K562 (cell line): ENCODE results near the gene PPOX. TPM values are rescaled to one million over a fixed set of nuclear protein-coding genes. Genes with fewer than 3 reads are reported as not detected.

Source experiments
- ATAC-seq: fragments of 200-7000 bp; cut with Tn5 transposase; 3 replicates; pipeline ENCODE4 v1.9.1; 2020; ENCODE audit warnings: moderate library complexity
- BruUV-seq: library from RNA; stranded (reverse); fragments of 400-500 nt; replicated peaks from 2 replicates; lab custom pipeline; 2021; lab: Mats Ljungman, UMichigan
- CTCF ChIA-PET: fragments of 300-600 bp; formaldehyde crosslinking; extraction: SDS; loops from one replicate; lab custom pipeline; 2021; ENCODE audit warnings: low intra/inter-chr PET ratio; lab: Yijun Ruan, JAX
- POLR2A ChIA-PET: fragments of 300-600, 350-650 bp; sonication (Branson Sonifier 250); formaldehyde crosslinking; extraction: SDS; loops from one replicate; lab custom pipeline; 2021; ENCODE audit warnings: antibody characterized with exemption, inconsistent platforms; lab: Yijun Ruan, JAX
- DNase-seq, 4 experiments: peaks; one replicate each; pipeline versions ENCODE4 v3.0.0 to v3.0.0-alpha.2; 2011 to 2018; ENCODE audit warnings: low spot score in 3 of 4, mixed read lengths in 3 of 4; ENCODE audit errors: extremely low read depth in 1 of 4
- FAIRE-seq: peaks from 2 replicates; lab custom pipeline; 2011; peaks lifted over from hg19 to GRCh38; lab: Jason Lieb, UNC
- H2AFZ ChIP-seq: 2 replicates; pipeline ENCODE4 v1.6.0; 2011; ENCODE audit warnings: low read depth, low read length, control low read depth, inconsistent platforms
- H3K27ac ChIP-seq: fragments of 200-600 bp; 3 replicates; pipeline ENCODE4 v1.8.0; 2011; ENCODE audit warnings: low read depth, mild to moderate bottlenecking, control low read depth, inconsistent platforms, low read length, moderate library complexity, mixed read lengths; ENCODE audit errors: extremely low read depth
- H3K27me3 ChIP-seq, 2 experiments: fragments of 300-600 bp in 1 of 2; 2 replicates in 1 of 2; 3 replicates in 1 of 2; pipeline versions ENCODE4 v1.6.0 to v1.8.0; 2011; ENCODE audit warnings: inconsistent platforms in 2 of 2, low read length in 2 of 2, mild to moderate bottlenecking in 1 of 2, mixed read lengths in 1 of 2, moderate library complexity in 1 of 2; ENCODE audit not compliant: control insufficient read depth in 2 of 2, insufficient read depth in 2 of 2
- H3K36me3 ChIP-seq: fragments of 300-600 bp; 3 replicates; pipeline ENCODE4 v1.8.0; 2011; ENCODE audit warnings: mild to moderate bottlenecking, low read length, inconsistent platforms; ENCODE audit not compliant: control insufficient read depth, insufficient read depth
- H3K4me1 ChIP-seq, 2 experiments: fragments of 200-600 bp in 1 of 2; replicated peaks in 1 of 2; 2 replicates in 1 of 2; 3 replicates in 1 of 2; pipeline versions ENCODE4 v1.5.1 to v1.8.0; 2011; ENCODE audit warnings: inconsistent platforms in 2 of 2, low read length in 2 of 2, mild to moderate bottlenecking in 1 of 2, mixed read lengths in 1 of 2, moderate library complexity in 1 of 2; ENCODE audit not compliant: control insufficient read depth in 2 of 2, insufficient read depth in 2 of 2
- H3K4me2 ChIP-seq: 2 replicates; pipeline ENCODE4 v1.6.1; 2011; ENCODE audit warnings: low read length, control low read depth, inconsistent platforms, mixed read lengths; ENCODE audit not compliant: insufficient read depth
- H3K4me3 ChIP-seq: fragments of 200-600 bp; sonication (generic), shearing (Covaris generic); 2 replicates; pipeline ENCODE4 v1.5.1; 2016; ENCODE audit warnings: control low read depth, inconsistent platforms
- H3K79me2 ChIP-seq: fragments of 200-600 bp; 3 replicates; pipeline ENCODE4 v1.8.0; 2011; ENCODE audit warnings: low read length, inconsistent platforms; ENCODE audit not compliant: control insufficient read depth, insufficient read depth
- H3K9ac ChIP-seq, 2 experiments: 2 replicates each; pipeline versions ENCODE4 v1.6.0 to v1.6.1; 2011; ENCODE audit warnings: low read depth in 2 of 2, low read length in 2 of 2, control low read depth in 1 of 2, inconsistent platforms in 1 of 2, mild to moderate bottlenecking in 1 of 2, mixed read lengths in 1 of 2; ENCODE audit not compliant: insufficient read depth in 1 of 2
- H3K9me1 ChIP-seq: one replicate; pipeline ENCODE4 v1.6.0; 2011; ENCODE audit warnings: inconsistent platforms, mild to moderate bottlenecking, low read length, moderate library complexity; ENCODE audit not compliant: control insufficient read depth, insufficient read depth
- H3K9me3 ChIP-seq: replicated peaks from 2 replicates; pipeline ENCODE4 v1.5.1; 2011; ENCODE audit warnings: low read depth, low read length, inconsistent platforms; ENCODE audit not compliant: control insufficient read depth, insufficient read depth
- H4K20me1 ChIP-seq: replicated peaks from 2 replicates; pipeline ENCODE4 v1.6.1; 2011; ENCODE audit warnings: low read length, inconsistent platforms, mixed read lengths; ENCODE audit not compliant: control insufficient read depth, insufficient read depth
- CC2D1A ChIP-seq: fragments of 450-650 bp; IDR thresholded peaks from 2 replicates; pipeline ENCODE4 v1.6.1; 2017; ENCODE audit warnings: mild to moderate bottlenecking
- ELF1 ChIP-seq: fragments of 200-800 bp; sonication (Bioruptor generic); IDR thresholded peaks from 2 replicates; pipeline ENCODE4 v1.6.1; 2016; ENCODE audit warnings: missing genetic modification characterization, missing compliant biosample characterization
- MAZ ChIP-seq, 2 experiments: fragments of 450-650 bp in 1 of 2; sonication (generic) in 1 of 2; formaldehyde crosslinking; IDR thresholded peaks in 1 of 2; conservative IDR thresholded peaks in 1 of 2; 2 replicates each; pipeline versions ENCODE4 v1.4.0 to v1.5.0; 2020; ENCODE audit warnings: mild to moderate bottlenecking in 1 of 2, missing genetic modification reagents in 1 of 2
- YY1 ChIP-seq, 3 experiments: IDR thresholded peaks; 2 replicates each; pipeline ENCODE4 v1.6.1; 2011; ENCODE audit warnings: low read length in 2 of 3, mild to moderate bottlenecking in 2 of 3, moderate library complexity in 2 of 3, borderline replicate concordance in 1 of 3, control low read depth in 1 of 3, low read depth in 1 of 3; ENCODE audit not compliant: insufficient read depth in 3 of 3, insufficient replicate concordance in 2 of 3, control insufficient read depth in 1 of 3, insufficient read length in 1 of 3; ENCODE audit errors: extremely low read depth in 1 of 3
- ZBTB11 ChIP-seq, 3 experiments: fragments of 200-800 bp in 1 of 3; fragments of 250-450 bp in 1 of 3; fragments of 450-650 bp in 1 of 3; sonication (Bioruptor Pico) in 1 of 3; sonication (Bioruptor generic) in 1 of 3; formaldehyde crosslinking in 1 of 3; IDR thresholded peaks; 2 replicates each; pipeline versions ENCODE4 v1.6.1 to v1.8.0; 2016 to 2022; ENCODE audit warnings: mild to moderate bottlenecking in 2 of 3, missing genetic modification characterization in 2 of 3, missing compliant biosample characterization in 1 of 3, moderate library complexity in 1 of 3
- ZNF592 ChIP-seq: fragments of 450-650 bp; IDR thresholded peaks from 2 replicates; pipeline ENCODE4 v1.6.1; 2017; ENCODE audit warnings: antibody characterized with exemption, mild to moderate bottlenecking
- WGBS: fragments of 100-300 bp; shearing (Covaris generic); methylation state at CpG from one replicate; pipeline ENCODE4 v1.1.6; 2016; ENCODE audit warnings: low coverage, mixed read lengths; ENCODE audit not compliant: insufficient coverage; ENCODE audit errors: missing lambda C conversion rate; 5-methylcytosine and 5-hydroxymethylcytosine counted together
- in situ Hi-C: fragments of 300-500 bp; cut with MboI; formaldehyde crosslinking; loops from 4 replicates; pipeline ENCODE4 v1.15.0; 2018; ENCODE audit warnings: inconsistent platforms, mixed read lengths
- intact Hi-C: fragments of 100-400 bp; cut with micrococcal nuclease; formaldehyde crosslinking; loops from 2 replicates; pipeline ENCODE4 v1.14.2; 2022
- polyA plus RNA-seq, 8 experiments: library from polyadenylated mRNA; depleted of rRNA in 4 of 8; stranded (reverse) in 5 of 8; unstranded in 3 of 8; fragments of >200 nt; fragmentation: Nextera tagmentation in 2 of 8; fragmentation: Illumina TruSeq in 1 of 8; extraction: Ambion mirVana in 2 of 8; extraction: Trizol in 1 of 8; gene quantifications; 2 replicates each; pipeline versions ENCODE4 v1.2.1 to v1.2.3, GENCODE V29; 2011 to 2014; ENCODE audit warnings: inconsistent platforms in 1 of 8, missing spikeins in 1 of 8
- total RNA-seq, 7 experiments: library from RNA; depleted of rRNA in 6 of 7; stranded (reverse); fragments of >200 nt in 6 of 7; fragmentation: Illumina TruSeq in 2 of 7; extraction: Trizol in 2 of 7; gene quantifications; 2 replicates each; pipeline versions ENCODE4 v1.2.1 to v1.2.3, GENCODE V29; 2011 to 2021; ENCODE audit warnings: low replicate concordance in 1 of 7

PPOX gene
- total and polyA plus RNA-seq, 9 of the 15 experiments (the other 6 are each of a cell fraction or from before 2014, with no cell fraction given), result 17.0 to 57.1 (median 38.9) TPM

GRCh38 chr1:161209790-161210409 lies 43.7 kb downstream of the PPOX start:
- Histone ChIP-seq H2AFZ (no peak overlapping the region), H4K20me1 (0 out of 2 replicates have a peak, but pooled peaks cover 8% of the 10 kb centered on the region), H3K4me2 (no peak overlapping the region), H3K27ac (no peak overlapping the region), H3K9me1 (peaks cover 3% of the 10 kb centered on the region), H3K9me3 (no peaks in the 10 kb centered on the region), H3K79me2 (no peaks in the 10 kb centered on the region), H3K9ac (0 out of 4 replicates have a peak overlapping the region, but pooled peaks of 1 of the 2 experiments have one; percentile 10), H3K4me3 (no peak overlapping the region), H3K27me3 (no peaks in the 10 kb centered on the region), H3K4me1 (peaks cover 3 to 4% of the 10 kb centered on the region in 2 experiments; a peak in 1 of 5 replicates), H3K36me3 (peaks cover 90% of the 10 kb centered on the region)
- CTCF ChIA-PET, result interaction anchor here (0.6 to 2.6 kb wide), 7 partner anchors 15 to 828 kb away, joined by 3 to 10 read pairs (median 3); no protein-coding TSS in a partner anchor
- WGBS, result 24% methylated on average over 11 of the region's 11 CpGs
- POLR2A ChIA-PET, result interaction anchor here (0.6 to 1.6 kb wide), 3 partner anchors 10 to 380 kb away, joined by 3 to 6 read pairs (median 3); no protein-coding TSS in a partner anchor
- BruUV-seq, result no TSS peak
- ATAC-seq (peak; percentile 99), FAIRE-seq (peak; percentile 92), DNase-seq (peak; percentile 86 to 89 (median 86))
- in situ Hi-C loops, result no loop called here
- intact Hi-C loops, result loop anchor here (1.0 kb wide), 2 partner anchors 15 to 18 kb away; no protein-coding TSS in a partner anchor
- peak in 1 of 3 experiments; percentile 13 for TF ChIP-seq YY1 (IDR thresholded peaks at IDR 0.05; ENCODE audit: borderline replicate concordance in 1 of 3, control insufficient read depth in 1 of 3, extremely low read depth in 1 of 3, insufficient read depth in 3 of 3, insufficient read length in 1 of 3, insufficient replicate concordance in 2 of 3, low read depth in 1 of 3, low read length in 2 of 3)
- peak; percentile 34; the same call in 1 of the 2 replicates for TF ChIP-seq ELF1
- TF ChIP-seq ZNF592, result 0 out of 2 replicates have a peak, but pooled peaks have one; percentile 22
- TF ChIP-seq ZBTB11 (CRISPR knock-in tag; IDR thresholded peaks at IDR 0.05), result peak in 2 of 3 experiments; percentile 53 to 81; a peak in 2 of 6 replicates
- TF ChIP-seq MAZ (CRISPR knock-in tag; conservative IDR thresholded peaks at IDR 0.05 in 1 of 2, IDR thresholded peaks at IDR 0.05 in 1 of 2), result peak; percentile 32 to 82; a peak in 2 of 4 replicates
- TF ChIP-seq CC2D1A, result 0 out of 2 replicates have a peak, but pooled peaks have one; percentile 13
